Adrenal gland (tissue), 12 donors: ENCODE results near the gene RHBDF2. TPM values are rescaled to one million over a fixed set of nuclear protein-coding genes. Genes with fewer than 3 reads are reported as not detected.

Experiments used
- DNase-seq, 7 donors: peaks; one replicate each; pipeline ENCODE4 v3.0.0-alpha.2; 2019 to 2020
- H3K27ac ChIP-seq, 5 donors: fragments of 200-600 bp; sonication (generic) in 4 of 5; 1 replicate in 3 of 5; 2 replicates in 2 of 5; pipeline versions ENCODE4 v1.5.1 to v1.8.0; 2016 to 2020; ENCODE audit warnings: mild to moderate bottlenecking in 1 of 5
- H3K27me3 ChIP-seq: fragments of 200-600 bp; 2 replicates; pipeline ENCODE4 v1.8.0; 2021
- H3K36me3 ChIP-seq, 2 donors: fragments of 200-600 bp; replicated peaks in 1 of 2; 1 replicate in 1 of 2; 2 replicates in 1 of 2; pipeline versions ENCODE4 v1.5.1 to v1.8.0; 2018 to 2022
- H3K4me1 ChIP-seq, 2 donors: fragments of 200-600 bp; replicated peaks in 1 of 2; 1 replicate in 1 of 2; 2 replicates in 1 of 2; pipeline versions ENCODE4 v1.5.1 to v1.8.0; 2018 to 2021
- H3K4me3 ChIP-seq, 4 donors: fragments of 200-600 bp; sonication (generic) in 3 of 4; one replicate each; pipeline ENCODE4 v1.5.1; 2016 to 2018
- H3K9me3 ChIP-seq, 3 donors: fragments of 200-600 bp; sonication (generic) in 1 of 3; replicated peaks in 1 of 3; 1 replicate in 2 of 3; 2 replicates in 1 of 3; pipeline versions ENCODE4 v1.5.1 to v1.8.0; 2016 to 2021
- POLR2A ChIP-seq, 2 donors: fragments of 450-650 bp; IDR thresholded peaks; one replicate each; pipeline ENCODE4 v1.6.1; 2017; ENCODE audit warnings: antibody characterized with exemption in 2 of 2, mild to moderate bottlenecking in 2 of 2, moderate library complexity in 1 of 2
- WGBS, 4 donors: extraction: QIAGEN DNeasy Blood & Tissue Kit in 2 of 4; methylation state at CpG; one replicate each; pipeline versions ENCODE4 v1.1.5 to v1.1.7; 2013 to 2017; 5-methylcytosine and 5-hydroxymethylcytosine counted together
- intact Hi-C, 2 donors: fragments of 100-400 bp; cut with DNase I; formaldehyde crosslinking; loops; one replicate each; pipeline versions ENCODE4 v1.14.1 to v1.15.0; 2022 to 2023
- polyA plus RNA-seq, 3 donors: library from polyadenylated mRNA; stranded (reverse); fragments of 200-250 nt in 2 of 3; fragments of 350-450 nt in 1 of 3; fragmentation: Illumina TruSeq in 1 of 3; extraction: RNeasy Lipid Tissue Mini Kit (QIAGEN cat#74804) in 1 of 3; gene quantifications; one replicate each; pipeline ENCODE4 v1.2.3, GENCODE V29; 2013 to 2014
- total RNA-seq, 9 donors: library from RNA; depleted of rRNA in 4 of 9; stranded (reverse); fragments of >200 nt in 4 of 9; fragments of 120-200 nt in 1 of 9; fragmentation: NEBNext Ultra II Directional in 1 of 9; extraction: Animal tissue kit (Norgen Biotek cat#: 25700) in 1 of 9; gene quantifications; one replicate each; pipeline versions ENCODE4 v1.1.0 to v1.2.4, GENCODE V29; 2013 to 2023
- TF ChIP-seq, protein P1 (sequence below), 6 experiments: fragments of 450-650 bp in 4 of 6; fragments of 200-600 bp in 2 of 6; sonication (generic) in 1 of 6; IDR thresholded peaks; 1 replicate in 5 of 6; 2 replicates in 1 of 6; pipeline versions ENCODE4 v1.5.1 to v1.8.0; 2016 to 2021; ENCODE audit warnings: antibody characterized with exemption in 6 of 6, mild to moderate bottlenecking in 2 of 6, moderate library complexity in 1 of 6
- donor health status: healthy with polysubstance abuse.
- donor health status: Bipolar disorder and iron deficiency.
- donor health status: DM: yes; HTN: yes; CAD: no.
- donor health status: DM: no; HTN: no; CAD: no.
- donor health status: DM: no; HTN: no; CAD: no.
- donor health status: DM: yes; HTN: yes; CAD: no.

The RHBDF2 gene
- total and polyA plus RNA-seq, 12 donors: 4.9 to 156 (median 40.3) TPM

DNA sequence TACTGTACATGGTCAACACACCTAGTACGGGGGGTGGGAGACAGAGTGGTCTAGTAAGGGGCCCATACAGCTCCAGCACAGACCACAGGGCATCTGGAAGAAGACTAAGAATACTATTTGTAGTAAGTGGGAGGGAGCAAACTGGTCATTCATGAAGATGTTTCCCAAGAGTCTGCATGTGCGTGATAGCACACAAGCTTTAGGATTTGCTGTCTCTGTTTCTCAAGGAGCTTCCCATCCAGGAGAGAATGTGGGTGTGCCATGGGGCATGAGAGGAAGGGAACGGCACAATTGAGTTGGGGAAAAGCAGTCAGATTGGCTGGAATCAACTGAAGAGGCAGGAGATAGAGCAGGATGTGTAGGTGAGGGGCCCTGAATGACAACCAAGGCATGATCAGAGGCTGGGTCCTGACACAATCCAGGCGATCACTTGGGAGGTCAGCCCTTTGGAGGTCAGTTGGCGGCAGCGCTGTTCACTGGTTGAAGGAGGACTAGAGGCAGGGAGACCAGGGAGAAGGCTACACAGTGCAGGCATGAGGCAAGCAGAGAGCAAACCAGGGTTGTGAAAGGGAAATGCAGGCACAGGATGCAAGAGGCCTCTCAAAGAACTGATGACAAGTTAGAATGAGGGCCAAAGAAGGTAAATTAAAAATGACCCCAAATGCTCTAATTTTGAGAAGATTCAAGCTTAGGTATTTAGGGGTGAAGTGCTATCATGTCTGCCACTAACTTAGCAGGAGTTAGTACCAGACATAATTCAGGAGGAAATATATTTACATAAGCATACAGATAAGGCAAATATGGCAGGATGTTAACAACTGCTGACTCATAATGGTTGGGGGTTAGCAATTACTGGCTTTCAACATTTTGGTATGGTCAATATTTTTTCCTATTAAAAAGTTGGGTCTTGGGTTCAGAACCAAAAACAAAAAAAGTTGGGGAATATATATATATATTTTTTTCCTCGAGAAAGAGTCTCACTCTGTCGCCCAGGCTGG lies 58.6 kb downstream of the RHBDF2 start:
- Histone ChIP-seq H3K4me3 (no peak overlapping the region), H3K36me3 (no peaks in the 10 kb centered on the region), H3K27ac (no peak overlapping the region), H3K9me3 (no peaks in the 10 kb centered on the region), H3K4me1 (peaks cover 0 to 39% of the 10 kb centered on the region in 2 donors), H3K27me3 (no peaks in the 10 kb centered on the region)
- no peak for TF ChIP-seq POLR2A (IDR thresholded peaks at IDR 0.05)
- TF ChIP-seq, protein P1, sequence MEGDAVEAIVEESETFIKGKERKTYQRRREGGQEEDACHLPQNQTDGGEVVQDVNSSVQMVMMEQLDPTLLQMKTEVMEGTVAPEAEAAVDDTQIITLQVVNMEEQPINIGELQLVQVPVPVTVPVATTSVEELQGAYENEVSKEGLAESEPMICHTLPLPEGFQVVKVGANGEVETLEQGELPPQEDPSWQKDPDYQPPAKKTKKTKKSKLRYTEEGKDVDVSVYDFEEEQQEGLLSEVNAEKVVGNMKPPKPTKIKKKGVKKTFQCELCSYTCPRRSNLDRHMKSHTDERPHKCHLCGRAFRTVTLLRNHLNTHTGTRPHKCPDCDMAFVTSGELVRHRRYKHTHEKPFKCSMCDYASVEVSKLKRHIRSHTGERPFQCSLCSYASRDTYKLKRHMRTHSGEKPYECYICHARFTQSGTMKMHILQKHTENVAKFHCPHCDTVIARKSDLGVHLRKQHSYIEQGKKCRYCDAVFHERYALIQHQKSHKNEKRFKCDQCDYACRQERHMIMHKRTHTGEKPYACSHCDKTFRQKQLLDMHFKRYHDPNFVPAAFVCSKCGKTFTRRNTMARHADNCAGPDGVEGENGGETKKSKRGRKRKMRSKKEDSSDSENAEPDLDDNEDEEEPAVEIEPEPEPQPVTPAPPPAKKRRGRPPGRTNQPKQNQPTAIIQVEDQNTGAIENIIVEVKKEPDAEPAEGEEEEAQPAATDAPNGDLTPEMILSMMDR (IDR thresholded peaks at IDR 0.05): no peak
- no peak for DNase-seq
- intact Hi-C loops: no loop called here
- WGBS, 4 donors: 89 to 97% (median 95%) methylated on average over 8 of the region's 8 CpGs

DNA sequence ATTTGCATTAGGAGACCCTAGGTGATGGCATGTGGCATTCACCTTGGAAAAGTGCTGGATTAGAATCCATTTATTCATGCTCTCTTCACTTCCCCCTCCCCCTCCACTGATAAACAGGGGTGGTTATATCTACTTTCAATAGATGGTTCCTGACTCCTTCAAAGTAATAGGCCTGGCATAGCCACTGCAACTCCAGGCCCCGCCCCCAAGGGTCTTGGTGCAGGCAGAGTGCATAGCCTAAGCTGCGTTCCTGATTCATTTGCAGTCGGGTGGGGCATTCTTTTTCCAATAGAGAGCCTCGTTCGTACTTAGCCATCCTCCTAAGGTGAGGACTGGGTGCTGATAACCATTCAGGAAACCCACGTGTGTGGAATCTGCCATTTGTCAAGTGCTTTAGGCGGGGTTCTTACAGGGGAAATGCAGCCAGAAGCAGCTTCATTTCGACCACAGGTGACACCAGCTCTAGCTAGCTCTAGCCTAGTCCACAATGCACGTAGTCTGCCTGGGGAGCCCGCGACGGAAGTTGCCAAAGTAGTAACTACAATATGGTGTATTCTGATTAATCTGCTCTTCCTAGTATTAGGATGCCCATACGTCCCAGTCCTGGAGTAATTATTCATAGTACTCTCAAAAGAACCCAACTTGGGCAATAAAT lies 59.4 kb downstream of the RHBDF2 start:
- Histone ChIP-seq H3K36me3 (no peaks in the 10 kb centered on the region), H3K4me3 (no peak overlapping the region), H3K27ac (no peak overlapping the region), H3K4me1 (peaks cover 0 to 39% of the 10 kb centered on the region in 2 donors), H3K27me3 (no peaks in the 10 kb centered on the region), H3K9me3 (no peaks in the 10 kb centered on the region)
- no peak for DNase-seq
- intact Hi-C loops: no loop called here
- TF ChIP-seq POLR2A (IDR thresholded peaks at IDR 0.05): no peak
- TF ChIP-seq, protein P1 (IDR thresholded peaks at IDR 0.05): no peak
- 82 to 90% (median 85%) methylated on average over 13 of the region's 13 CpGs for WGBS, 4 donors

DNA sequence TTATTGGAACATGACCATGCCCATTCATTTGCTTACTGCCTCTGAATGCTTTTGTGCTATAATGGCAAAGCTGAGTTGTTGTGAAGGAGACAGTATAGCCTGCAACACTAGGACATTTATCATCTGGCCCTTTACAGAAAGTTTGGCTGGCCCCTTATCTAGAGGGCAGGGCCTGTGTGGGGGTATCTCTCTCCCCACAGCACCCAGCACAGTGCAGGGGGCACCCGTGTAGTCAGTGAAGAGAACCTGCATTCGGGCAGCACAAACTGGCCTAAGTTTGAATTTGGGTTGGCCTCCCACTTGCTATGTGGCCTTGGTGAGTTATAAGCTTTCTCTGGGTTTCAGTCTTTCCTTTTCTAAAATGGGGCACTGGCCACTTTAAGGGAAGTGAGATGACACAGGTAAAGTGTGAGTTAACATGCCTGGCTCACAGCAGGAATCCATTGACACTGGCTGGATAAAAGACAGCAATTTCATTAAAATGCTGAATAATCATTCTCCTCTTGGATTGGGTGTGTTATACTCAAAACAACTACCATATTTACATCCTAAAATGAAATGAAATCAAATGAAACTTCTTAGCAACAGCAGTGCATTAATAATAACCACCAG lies 60.4 kb downstream of the RHBDF2 start:
- 80 to 92% (median 81%) methylated on average over 2 of the region's 2 CpGs; no CpG with 5 or more reads in 1 of the 4 donors for WGBS, 4 donors
- Histone ChIP-seq H3K4me3 (no peak overlapping the region), H3K36me3 (no peaks in the 10 kb centered on the region), H3K27ac (no peak overlapping the region), H3K9me3 (no peaks in the 10 kb centered on the region), H3K27me3 (no peaks in the 10 kb centered on the region), H3K4me1 (peaks cover 0 to 29% of the 10 kb centered on the region in 2 donors)
- intact Hi-C loops: no loop called here
- DNase-seq: no peak
- TF ChIP-seq POLR2A (IDR thresholded peaks at IDR 0.05): no peak
- TF ChIP-seq, protein P1 (IDR thresholded peaks at IDR 0.05): no peak
